Kidney epithelial cell (primary cell): ENCODE results near the gene C18orf54. TPM values are rescaled to one million over a fixed set of nuclear protein-coding genes. Genes with fewer than 3 reads are reported as not detected.

Source experiments
- DNase-seq: peaks from one replicate; pipeline ENCODE4 v3.0.0-alpha.2; 2010; ENCODE audit warnings: low read depth
- H3K27me3 ChIP-seq: 2 replicates; pipeline ENCODE4 v1.6.0; 2011; ENCODE audit warnings: low read length; ENCODE audit not compliant: control insufficient read depth, insufficient read depth
- H3K36me3 ChIP-seq: 2 replicates; pipeline ENCODE4 v1.5.1; 2011; ENCODE audit warnings: low read length; ENCODE audit not compliant: control insufficient read depth, insufficient read depth
- H3K4me3 ChIP-seq: 2 replicates; pipeline ENCODE4 v1.5.1; 2011; ENCODE audit warnings: low read depth, mild to moderate bottlenecking, control low read depth, low read length
- total RNA-seq: library from RNA; depleted of rRNA; stranded (reverse); fragments of >200 nt; gene quantifications from 2 replicates; pipeline ENCODE4 v1.2.3, GENCODE V29; 2015
- TF ChIP-seq, protein P1 (sequence below): IDR thresholded peaks from 2 replicates; pipeline ENCODE4 v1.5.1; 2011; ENCODE audit warnings: mild to moderate bottlenecking, moderate library complexity, low read length, control low read depth, inconsistent platforms; ENCODE audit not compliant: insufficient read depth, poor library complexity, severe bottlenecking

The C18orf54 gene
- total RNA-seq, 1 donor from 2014 or later = 3.4 TPM

DNA sequence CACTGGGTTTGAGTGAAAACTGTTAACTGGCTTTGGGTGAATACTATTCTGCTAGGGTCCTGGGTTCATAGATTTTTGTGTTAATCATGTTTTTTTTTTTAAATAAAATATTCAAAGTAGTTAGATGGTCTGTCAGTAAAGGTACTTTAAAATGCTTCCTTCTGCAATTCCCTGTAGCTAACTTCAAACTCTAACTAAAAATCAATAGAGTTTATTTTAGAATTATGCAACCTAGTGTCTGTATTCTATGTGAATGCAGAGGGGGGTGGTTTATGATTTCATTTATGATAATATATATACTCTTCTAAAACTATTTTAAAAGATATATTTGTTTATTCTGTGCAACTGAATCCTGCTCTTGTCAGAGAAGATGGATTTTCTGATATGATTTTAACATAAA, 27.9 kb upstream of the C18orf54 start:
- Histone ChIP-seq H3K4me3 (no peak overlapping the region), H3K36me3 (no peaks in the 10 kb centered on the region), H3K27me3 (no peaks in the 10 kb centered on the region)
- DNase-seq = no peak
- TF ChIP-seq, protein P1, sequence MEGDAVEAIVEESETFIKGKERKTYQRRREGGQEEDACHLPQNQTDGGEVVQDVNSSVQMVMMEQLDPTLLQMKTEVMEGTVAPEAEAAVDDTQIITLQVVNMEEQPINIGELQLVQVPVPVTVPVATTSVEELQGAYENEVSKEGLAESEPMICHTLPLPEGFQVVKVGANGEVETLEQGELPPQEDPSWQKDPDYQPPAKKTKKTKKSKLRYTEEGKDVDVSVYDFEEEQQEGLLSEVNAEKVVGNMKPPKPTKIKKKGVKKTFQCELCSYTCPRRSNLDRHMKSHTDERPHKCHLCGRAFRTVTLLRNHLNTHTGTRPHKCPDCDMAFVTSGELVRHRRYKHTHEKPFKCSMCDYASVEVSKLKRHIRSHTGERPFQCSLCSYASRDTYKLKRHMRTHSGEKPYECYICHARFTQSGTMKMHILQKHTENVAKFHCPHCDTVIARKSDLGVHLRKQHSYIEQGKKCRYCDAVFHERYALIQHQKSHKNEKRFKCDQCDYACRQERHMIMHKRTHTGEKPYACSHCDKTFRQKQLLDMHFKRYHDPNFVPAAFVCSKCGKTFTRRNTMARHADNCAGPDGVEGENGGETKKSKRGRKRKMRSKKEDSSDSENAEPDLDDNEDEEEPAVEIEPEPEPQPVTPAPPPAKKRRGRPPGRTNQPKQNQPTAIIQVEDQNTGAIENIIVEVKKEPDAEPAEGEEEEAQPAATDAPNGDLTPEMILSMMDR = no peak

DNA sequence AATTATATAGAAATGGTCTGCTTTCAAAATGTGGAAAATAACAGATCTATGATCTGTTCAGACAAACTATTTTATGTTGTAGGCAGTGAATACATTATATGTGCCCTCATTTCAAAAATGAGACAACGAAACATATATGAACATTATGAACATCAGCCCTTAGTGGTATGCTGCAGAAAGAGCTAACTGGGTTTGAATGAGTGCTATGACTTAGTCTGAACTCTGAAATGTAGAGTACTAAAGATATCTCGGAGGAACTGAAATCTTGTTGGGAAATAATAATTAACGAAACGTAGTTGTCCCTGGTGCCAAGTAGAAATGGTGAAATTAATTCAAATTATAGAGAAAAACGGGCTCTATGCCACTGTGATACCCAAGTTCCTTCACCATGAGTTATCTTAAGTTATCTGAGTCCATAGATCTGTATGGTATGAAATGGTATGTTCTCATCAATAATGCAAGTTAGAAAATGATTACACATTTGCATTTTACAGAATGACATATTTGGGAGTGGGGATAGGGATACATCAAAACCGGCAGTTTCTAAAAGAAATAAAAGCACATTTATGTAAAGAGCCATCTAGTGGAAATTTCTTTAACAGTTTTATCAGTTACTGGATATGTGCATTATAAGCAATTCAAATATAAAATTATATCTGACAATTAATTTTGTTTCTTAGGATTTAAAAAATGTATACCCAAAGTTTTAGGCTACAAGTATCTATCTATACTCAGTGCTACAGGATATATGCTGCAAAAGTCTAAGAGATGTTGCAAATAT, 26.7 kb upstream of the C18orf54 start:
- DNase-seq = no peak
- Histone ChIP-seq H3K27me3 (no peaks in the 10 kb centered on the region), H3K4me3 (no peak overlapping the region), H3K36me3 (no peaks in the 10 kb centered on the region)
- TF ChIP-seq, protein P1 = no peak

DNA sequence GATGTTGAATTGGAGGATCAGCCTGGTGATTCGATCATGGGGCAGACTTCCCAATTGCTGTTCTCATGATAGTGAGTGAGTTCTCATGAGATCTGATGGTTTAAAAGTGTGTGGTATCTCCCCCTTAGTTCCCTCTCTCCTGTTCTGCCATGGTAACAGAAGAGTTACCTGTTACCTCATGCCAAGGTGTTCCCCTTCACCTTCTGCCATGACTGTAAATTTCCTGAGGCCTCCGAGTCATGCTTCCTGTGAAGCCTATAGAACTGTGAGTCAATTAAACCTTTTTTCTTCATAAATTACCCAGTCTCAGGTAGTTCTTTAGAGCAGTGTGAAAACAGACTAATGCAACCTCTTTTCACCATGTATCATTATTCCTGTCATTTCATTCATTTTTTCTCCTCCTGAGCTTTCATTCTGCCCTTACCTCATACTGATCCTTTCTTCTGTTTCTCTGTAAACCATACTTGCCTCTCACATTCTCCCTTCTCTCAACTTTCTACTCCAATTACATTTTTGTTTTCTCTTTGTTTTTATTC, 22.0 kb upstream of the C18orf54 start:
- Histone ChIP-seq H3K27me3 (no peaks in the 10 kb centered on the region), H3K4me3 (no peak overlapping the region), H3K36me3 (no peaks in the 10 kb centered on the region)
- TF ChIP-seq, protein P1 = no peak
- DNase-seq = no peak

DNA sequence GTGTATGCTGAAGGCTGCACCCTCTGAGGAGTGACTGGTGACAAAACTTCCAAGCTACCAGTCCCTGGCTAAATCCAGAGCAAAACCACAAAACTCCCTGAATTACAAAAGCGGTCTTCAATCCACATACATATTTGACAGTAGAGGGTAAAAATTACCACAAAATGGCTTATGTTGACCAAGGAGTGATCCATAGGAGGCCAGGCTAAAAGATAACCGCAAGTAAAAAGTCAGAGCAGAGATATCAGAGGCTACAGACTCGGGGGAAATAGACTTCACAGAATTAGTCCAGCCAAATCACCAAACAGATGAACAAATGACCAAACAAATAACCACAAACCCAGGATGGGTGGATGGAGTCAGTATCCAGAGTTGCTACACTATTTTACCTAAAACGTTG, 19.5 kb upstream of the C18orf54 start:
- Histone ChIP-seq H3K36me3 (no peaks in the 10 kb centered on the region), H3K4me3 (no peak overlapping the region), H3K27me3 (no peaks in the 10 kb centered on the region)
- TF ChIP-seq, protein P1 = no peak
- DNase-seq = no peak

DNA sequence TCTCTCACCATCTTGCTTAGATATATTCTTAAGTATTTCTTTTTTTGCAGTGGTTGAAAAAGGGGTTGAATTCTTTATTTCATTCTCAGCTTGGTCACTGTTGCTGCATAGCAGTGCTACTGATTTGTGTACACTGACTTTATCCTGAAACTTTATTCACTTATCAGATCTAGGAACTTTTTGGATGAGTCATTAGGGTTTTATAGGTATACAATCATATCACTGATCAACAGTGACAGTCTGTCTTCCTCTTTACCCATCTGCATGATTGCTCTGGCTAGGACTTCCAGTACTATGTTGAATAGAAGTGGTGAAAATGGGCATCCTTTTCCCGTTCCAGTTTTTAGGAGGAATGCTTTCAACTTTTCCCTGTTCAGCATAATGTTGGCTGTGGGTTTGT, 6.5 kb upstream of the C18orf54 start:
- TF ChIP-seq, protein P1 = no peak
- no peaks in the 10 kb centered on the region for H3K27me3 ChIP-seq
- H3K36me3 ChIP-seq = no peaks in the 10 kb centered on the region
- no peak overlapping the region for H3K4me3 ChIP-seq
- DNase-seq = no peak
